KOPT-K1 (cell line): ENCODE results near the gene APAF1.

ENCODE experiments used
- H3K27ac ChIP-seq: fragments of 200-600 bp; sonication (generic); 2 replicates; pipeline ENCODE4 v1.5.1; 2016; ENCODE audit warnings: antibody characterized with exemption, mild to moderate bottlenecking, low read depth, low read length; ENCODE audit not compliant: poor library complexity, severe bottlenecking
- H3K36me3 ChIP-seq: fragments of 200-600 bp; sonication (generic); 2 replicates; pipeline ENCODE4 v1.5.1; 2017; ENCODE audit warnings: antibody characterized with exemption, mild to moderate bottlenecking, low read length, moderate library complexity; ENCODE audit not compliant: insufficient read depth
- H3K9me3 ChIP-seq: fragments of 200-600 bp; sonication (generic); 2 replicates; pipeline ENCODE4 v1.5.1; 2017; ENCODE audit warnings: antibody characterized with exemption, low read length, mild to moderate bottlenecking; ENCODE audit not compliant: insufficient read depth, poor library complexity, severe bottlenecking

APAF1 gene

DNA sequence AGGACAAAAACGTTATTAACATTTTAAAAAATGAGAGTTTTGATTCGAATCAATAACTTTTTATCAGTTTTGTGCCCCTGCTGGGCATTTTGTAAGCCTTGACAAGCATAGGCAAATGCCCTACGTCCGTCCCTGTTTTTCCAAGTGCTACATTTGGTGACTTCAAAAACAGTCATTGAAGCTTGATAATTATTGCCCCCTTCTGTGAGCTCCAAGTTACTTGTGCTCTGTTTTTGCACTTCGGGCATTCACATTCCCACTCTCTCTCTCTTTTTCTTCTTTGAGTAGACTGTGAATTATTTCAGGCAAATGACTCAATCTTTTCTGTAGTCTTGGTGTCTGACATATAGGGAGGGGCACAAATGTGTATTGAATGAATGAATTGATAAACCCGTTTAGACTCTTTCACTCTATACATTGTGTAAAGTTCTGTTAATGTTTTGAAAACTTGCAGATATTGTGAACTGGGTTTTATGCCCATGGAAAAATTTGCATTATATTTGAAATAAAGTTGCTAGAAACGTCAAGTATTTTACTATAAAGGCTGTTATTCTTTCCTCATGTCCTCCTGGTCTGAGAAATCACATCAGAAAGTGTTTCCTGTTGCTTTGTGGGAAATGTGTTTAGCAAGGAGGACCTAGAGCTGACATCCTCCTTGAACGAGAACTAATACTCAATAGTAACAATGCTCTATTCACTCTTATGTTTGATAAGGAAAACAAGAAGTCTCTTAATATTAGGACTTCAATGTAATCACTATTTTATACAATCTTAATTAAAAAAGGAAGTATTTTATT is 1.4 kb downstream of the APAF1 start:
- H3K27ac ChIP-seq, result no peak overlapping the region

DNA sequence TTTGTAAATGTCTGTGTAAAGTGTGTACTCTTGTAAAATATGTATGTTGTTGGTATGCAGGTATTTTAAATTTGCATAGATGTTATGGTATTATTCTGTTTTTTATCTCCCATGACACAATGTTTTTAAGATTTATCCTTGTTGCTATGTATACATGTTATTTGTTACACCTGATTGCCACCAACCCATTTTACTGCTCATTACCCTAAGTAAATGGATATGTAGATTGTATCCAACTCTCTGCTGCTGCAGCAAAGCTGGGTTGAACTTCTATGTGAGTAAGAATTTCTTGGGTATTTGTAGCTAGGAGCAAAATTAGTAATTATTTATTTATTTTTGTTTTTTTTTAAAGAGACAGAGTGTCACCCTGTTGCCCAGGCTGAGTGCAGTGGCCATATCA is 6.2 kb downstream of the APAF1 start:
- H3K27ac ChIP-seq, result no peak overlapping the region
- H3K36me3 ChIP-seq, result peaks cover 31% of the 10 kb centered on the region
- no peaks in the 10 kb centered on the region for H3K9me3 ChIP-seq

More for the DNA sequence above, 1.4 kb downstream of the APAF1 start:
- Histone ChIP-seq H3K9me3 (no peaks in the 10 kb centered on the region), H3K36me3 (peaks cover 27% of the 10 kb centered on the region)

DNA sequence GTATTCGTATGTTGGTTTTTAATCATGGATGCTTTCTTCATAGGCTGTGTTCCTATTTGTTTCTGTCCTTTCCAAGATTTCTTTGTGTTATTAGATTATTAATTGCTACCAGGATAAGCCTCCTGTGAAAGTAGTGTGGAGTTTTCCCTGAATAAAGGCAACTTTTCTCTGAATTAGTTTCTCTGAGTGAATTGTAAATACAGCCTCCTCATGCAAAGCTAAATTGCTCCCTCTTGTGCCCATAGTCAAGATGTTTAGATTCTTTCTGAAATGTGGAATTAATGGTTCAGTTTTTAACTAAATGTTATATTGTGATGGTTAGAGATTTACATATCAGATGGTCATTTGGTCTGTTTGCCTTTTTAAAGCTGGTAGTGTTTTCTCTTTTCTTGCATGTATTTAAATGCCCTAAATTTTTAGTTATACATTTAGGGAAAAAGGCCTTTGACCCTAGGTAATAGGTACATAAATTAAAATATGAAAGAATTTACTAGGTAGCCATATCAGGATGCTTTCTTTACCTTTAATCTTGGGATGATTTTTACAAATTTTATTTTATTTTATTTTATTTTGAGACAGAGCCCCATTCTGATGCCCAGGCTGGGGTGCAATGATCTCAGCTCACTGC is 8.9 kb downstream of the APAF1 start:
- Histone ChIP-seq H3K36me3 (peaks cover 37% of the 10 kb centered on the region), H3K9me3 (no peaks in the 10 kb centered on the region), H3K27ac (no peak overlapping the region)

DNA sequence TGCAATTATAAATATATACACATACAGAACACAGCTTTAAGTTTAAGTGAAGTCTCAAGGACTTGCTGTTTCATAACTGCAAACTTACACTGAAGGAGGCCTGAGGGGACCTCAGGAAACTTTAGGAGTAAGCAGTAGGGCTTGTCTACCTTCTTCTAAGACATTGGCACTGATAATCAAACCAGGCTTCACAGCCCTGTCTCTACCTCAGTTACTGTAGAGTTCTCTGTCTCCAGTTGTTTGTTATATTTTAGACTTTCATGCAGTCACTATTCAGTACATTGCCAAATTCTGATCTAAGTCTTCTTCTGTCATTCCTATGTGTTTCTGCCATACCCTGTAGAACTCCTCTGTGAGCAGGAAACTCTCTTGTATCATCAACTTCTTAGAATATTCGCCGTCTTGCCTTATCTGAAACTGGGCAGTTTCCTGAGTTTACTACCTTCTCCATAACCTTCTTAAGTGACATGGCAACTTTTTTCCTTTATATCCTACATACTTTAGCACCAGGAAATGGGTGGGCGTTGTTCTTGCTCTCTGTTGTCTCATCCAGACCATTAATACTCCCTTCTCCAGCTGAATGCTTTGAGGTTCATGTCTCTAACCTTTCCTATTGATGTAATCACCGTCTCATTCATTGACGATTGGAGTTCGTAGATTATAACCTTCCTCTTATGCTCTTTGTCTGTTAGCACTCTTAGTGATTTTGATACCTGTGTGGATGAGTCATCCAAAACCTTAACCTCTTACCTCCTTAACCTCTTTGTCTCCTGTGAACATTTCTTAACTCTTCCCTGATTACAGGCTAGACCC is 11.4 kb downstream of the APAF1 start:
- Histone ChIP-seq H3K27ac (no peak overlapping the region), H3K36me3 (peaks cover 30% of the 10 kb centered on the region), H3K9me3 (no peaks in the 10 kb centered on the region)

DNA sequence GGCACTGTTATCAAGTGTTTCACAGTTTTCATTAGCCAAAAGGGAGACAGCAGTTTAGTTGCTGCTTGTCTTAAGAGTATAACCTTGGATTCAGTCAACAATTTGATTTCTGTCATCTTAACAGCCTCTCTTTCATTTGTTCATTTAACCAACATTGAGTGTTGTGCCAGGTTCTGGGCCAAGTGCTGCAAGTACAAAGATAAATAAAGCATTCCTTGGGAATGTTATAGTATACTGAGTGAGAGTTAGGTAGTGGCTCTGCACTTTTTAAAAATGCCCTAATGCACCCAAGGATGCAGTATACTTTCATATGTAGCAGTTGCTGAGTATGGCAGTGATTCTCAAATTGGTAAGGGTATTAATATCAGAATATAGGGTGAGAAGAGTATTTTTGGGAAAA is 15.4 kb downstream of the APAF1 start:
- H3K36me3 ChIP-seq, result peaks cover 38% of the 10 kb centered on the region
- H3K27ac ChIP-seq, result no peak overlapping the region

DNA sequence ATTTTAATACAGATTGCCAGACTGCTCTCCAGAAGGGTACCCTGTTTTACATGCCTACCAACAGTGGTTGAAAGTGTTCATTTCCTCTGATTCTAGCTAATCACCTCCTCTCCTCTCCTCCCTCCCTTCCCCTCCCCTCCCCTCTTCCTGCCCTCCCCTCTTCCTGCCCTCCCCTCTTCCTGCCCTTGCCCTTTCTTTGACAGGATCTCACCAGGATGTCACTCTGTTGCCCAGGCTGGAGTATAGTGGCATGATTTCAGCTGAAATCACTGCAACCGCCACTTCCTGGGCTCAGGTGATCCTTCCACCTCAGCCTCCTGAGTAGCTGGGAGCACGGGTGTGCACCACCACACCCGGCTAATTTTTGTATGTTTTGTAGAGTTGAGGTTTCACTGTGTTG is 24.7 kb downstream of the APAF1 start:
- Histone ChIP-seq H3K36me3 (peaks cover 26% of the 10 kb centered on the region), H3K9me3 (no peaks in the 10 kb centered on the region), H3K27ac (no peak overlapping the region)

More for the DNA sequence above, 15.4 kb downstream of the APAF1 start:
- no peaks in the 10 kb centered on the region for H3K9me3 ChIP-seq

DNA sequence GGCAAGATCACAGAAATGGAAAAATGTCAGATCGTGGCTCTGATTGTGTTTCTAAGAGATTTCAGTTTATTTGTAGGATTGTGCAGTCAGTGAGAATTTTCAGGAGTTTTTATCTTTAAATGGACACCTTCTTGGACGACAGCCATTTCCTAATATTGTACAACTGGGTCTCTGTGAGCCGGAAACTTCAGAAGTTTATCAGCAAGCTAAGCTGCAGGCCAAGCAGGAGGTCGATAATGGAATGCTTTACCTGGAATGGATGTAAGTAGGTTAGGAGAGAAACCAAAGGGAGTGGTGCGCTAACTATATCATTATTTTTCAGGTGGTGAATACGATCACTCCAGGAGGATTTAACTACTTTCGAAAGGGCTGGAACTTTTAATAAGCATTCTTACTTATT is 26.4 kb downstream of the APAF1 start:
- peaks cover 17% of the 10 kb centered on the region for H3K36me3 ChIP-seq
- no peak overlapping the region for H3K27ac ChIP-seq
- H3K9me3 ChIP-seq, result no peaks in the 10 kb centered on the region

DNA sequence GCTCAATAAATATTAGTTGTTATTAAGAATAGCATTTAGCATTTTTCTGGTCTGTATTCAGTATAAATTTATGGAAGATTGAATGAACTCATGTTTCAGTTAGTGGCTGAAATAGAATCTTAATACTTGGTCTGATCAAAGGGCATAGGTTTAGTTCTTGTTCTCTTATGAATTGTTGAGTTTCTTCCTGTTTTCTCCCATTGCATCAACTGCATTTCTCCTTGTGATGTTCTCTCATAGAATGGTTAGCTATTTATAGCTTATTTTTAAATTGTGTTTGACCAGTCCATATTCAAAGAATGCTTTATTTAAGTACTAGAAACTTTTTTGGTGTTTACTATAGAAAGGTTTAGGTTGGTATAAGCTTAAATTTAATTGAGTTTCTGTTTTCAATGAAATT is 29.8 kb downstream of the APAF1 start:
- Histone ChIP-seq H3K9me3 (no peaks in the 10 kb centered on the region), H3K27ac (no peak overlapping the region), H3K36me3 (peaks cover 14% of the 10 kb centered on the region)

DNA sequence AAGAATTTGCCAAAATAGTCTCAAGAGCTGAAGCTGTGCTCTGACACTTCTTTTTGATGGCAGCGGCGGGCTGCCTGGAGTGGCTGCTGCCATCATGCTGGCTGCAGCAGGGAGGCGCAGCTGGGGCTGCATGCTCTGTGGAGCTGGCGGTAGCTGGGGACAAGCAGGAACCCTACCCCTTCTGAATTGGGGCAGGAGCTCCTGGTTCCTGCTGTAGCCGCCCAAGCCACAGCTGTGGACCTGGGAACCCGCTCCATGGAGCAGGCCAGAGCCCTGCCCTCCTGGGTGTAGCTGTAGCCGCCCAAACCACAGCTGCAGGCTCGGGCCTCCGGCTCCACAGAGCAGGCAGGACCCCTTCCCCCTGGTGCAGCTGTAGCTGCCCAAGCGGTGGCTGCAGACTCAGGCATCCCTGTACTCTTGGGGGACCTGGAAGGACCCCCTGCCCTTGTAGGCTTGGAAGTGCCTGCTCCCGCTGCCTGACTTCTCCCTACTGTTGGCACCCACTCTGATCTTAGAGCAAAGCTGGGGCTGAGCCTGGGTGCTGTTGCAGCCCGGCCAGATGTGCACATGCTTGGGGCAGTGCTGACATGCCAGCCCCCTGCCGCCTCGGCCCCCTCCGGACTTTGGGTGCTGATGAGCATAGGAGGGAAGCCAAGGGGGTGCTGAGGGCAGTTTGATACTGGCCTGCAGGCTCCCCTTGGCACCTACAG is 33.3 kb downstream of the APAF1 start:
- Histone ChIP-seq H3K9me3 (no peaks in the 10 kb centered on the region), H3K36me3 (peaks cover 40% of the 10 kb centered on the region), H3K27ac (no peak overlapping the region)

DNA sequence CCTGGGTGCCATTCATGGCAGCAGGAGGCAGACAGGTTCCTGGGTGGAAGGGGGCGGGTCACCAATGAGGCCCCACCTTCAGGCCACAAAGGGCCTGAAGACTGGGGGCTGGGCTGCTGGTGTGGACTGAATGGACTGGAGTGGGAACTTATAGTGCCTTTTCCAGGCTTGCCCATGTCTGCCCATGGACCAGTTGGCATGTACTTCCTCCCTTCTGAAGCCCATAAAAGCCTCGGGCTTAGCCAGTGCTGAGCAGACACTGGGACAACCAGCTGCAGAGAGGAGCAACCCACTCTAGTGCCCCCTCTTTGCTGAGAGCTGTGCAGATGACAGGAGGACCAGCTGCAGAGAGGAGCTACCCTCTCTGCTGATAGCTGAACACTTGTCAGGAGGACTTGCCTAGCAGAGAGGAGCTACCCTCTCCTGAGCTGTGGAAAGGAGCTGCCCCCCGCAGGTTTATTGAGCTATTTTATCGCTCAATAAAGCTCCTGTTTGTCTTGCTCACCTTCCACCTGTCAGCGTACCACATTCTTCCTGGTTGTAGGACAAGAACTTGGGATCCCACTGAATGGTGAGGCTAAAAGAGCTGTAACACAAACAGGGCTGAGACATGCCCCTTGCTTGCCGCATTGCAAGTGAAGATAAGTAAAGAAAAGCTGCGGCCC is 34.0 kb downstream of the APAF1 start:
- no peaks in the 10 kb centered on the region for H3K9me3 ChIP-seq
- peaks cover 45% of the 10 kb centered on the region for H3K36me3 ChIP-seq
- H3K27ac ChIP-seq, result no peak overlapping the region

DNA sequence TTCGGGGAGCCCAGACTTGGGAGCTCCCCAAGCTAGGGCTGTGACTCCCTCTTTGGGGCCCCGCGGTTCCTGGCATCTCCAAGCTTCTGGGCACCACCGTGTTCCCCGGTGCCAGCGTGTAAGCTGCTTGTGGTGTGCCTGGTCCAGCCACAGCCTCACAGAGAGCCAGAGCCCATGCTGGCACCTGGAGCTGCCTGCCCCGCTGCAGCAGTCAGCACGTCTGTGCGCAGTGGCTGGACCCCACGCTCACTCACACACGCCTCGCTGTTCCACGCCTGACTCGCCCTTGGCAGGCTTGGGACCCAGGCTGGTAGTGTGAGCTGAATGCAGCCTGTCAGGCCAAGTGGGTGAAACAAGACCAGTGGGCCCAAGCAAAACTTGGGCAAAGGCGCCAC is 34.5 kb downstream of the APAF1 start:
- Histone ChIP-seq H3K36me3 (peaks cover 46% of the 10 kb centered on the region), H3K9me3 (no peaks in the 10 kb centered on the region), H3K27ac (no peak overlapping the region)

DNA sequence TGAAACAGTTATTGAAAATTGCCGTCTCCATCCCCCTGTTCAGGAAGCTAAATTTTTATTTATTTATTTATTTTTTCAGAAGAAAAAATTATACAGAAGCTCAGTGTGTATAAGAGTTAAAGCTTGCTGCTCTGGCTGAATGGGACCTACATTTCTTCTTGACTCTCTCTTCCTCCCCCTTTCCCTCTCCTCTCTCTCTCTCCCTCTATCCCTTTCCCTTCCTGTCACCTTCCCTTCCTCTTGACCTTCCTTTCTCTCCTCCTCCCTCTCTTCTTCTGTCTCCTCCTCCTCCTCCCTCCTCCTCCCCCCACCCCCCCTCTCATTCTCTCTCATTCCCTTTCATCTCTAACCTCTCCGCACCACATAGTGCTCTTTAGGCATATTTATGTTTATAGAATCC is 39.1 kb downstream of the APAF1 start:
- peaks cover 53% of the 10 kb centered on the region for H3K36me3 ChIP-seq
- no peak overlapping the region for H3K27ac ChIP-seq
- H3K9me3 ChIP-seq, result no peaks in the 10 kb centered on the region

DNA sequence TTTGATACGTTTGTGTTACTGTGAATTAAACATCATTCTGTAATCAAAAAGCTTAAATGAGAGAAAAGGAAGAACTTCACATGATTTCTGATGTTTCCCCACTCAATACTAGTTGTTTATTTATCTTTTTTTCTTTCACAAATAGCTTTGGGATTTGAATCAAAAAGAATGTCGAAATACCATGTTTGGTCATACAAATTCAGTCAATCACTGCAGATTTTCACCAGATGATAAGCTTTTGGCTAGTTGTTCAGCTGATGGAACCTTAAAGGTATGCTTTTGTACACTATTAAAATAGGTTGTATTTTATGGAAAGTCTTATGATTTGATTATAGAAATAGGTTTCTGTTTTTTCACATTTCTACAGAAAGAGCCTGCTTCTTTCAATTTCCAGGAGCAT is 41.5 kb downstream of the APAF1 start:
- Histone ChIP-seq H3K9me3 (no peaks in the 10 kb centered on the region), H3K36me3 (peaks cover 34% of the 10 kb centered on the region), H3K27ac (no peak overlapping the region)

DNA sequence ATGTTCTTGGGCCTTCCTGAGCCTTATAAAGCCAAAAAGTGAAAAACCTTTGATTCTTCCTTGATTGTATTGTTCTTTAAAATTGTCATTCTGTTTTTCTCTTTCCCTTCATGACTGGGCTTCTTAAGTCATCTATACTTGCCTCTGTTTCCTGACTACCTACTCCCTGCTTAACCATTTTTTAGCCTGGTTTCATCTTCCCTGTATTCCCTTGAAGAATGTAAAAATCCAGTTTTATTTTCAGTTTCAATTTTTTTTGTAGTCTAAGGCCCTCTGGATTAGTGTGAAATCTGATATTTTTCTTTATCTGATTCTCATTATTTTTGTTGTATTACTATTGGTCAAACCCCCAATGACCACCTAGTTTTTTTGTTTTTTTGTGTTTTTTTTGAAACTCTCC is 46.3 kb downstream of the APAF1 start:
- Histone ChIP-seq H3K9me3 (no peaks in the 10 kb centered on the region), H3K27ac (no peak overlapping the region), H3K36me3 (peaks cover 9% of the 10 kb centered on the region; the same call in 1 of the 2 replicates)
